HG03066 (cell line): Measurements from ENCODE around the gene GRK1.

Source experiments
- ATAC-seq: cut with Tn5 transposase; IDR thresholded peaks from one replicate; pipeline ENCODE4 v1.9.1; 2021; ENCODE audit warnings: low read depth; ENCODE audit not compliant: unreplicated experiment

The GRK1 gene

GRCh38 chr13:113660066-113660465 lies 7.0 kb upstream of the GRK1 start:
- no peak for ATAC-seq

- ATAC-seq, result no peak
Measured at GRCh38 chr13:113661509-113661908, 5.5 kb upstream of the GRK1 start.

- no peak for ATAC-seq
Measured at GRCh38 chr13:113663934-113664333, 3.1 kb upstream of the GRK1 start.

- ATAC-seq, result no peak
Measured at GRCh38 chr13:113664751-113665596, 2.0 kb upstream of the GRK1 start.

- no peak for ATAC-seq
Measured at GRCh38 chr13:113665597-113666328, 1.3 kb upstream of the GRK1 start.

- no peak for ATAC-seq
Measured at GRCh38 chr13:113666329-113666670, 719 bp upstream of the GRK1 start.

GRCh38 chr13:113667771-113668490 lies 912 bp downstream of the GRK1 start:
- no peak for ATAC-seq

GRCh38 chr13:113668491-113668971 lies 1.5 kb downstream of the GRK1 start:
- no peak for ATAC-seq

- no peak for ATAC-seq
Measured at GRCh38 chr13:113669231-113669754, 2.3 kb downstream of the GRK1 start.

- ATAC-seq, result no peak
Measured at GRCh38 chr13:113669755-113670341, 2.8 kb downstream of the GRK1 start.

GRCh38 chr13:113670541-113670940 lies 3.5 kb downstream of the GRK1 start:
- no peak for ATAC-seq

GRCh38 chr13:113671066-113672001 lies 4.3 kb downstream of the GRK1 start:
- no peak for ATAC-seq

GRCh38 chr13:113672002-113672651 lies 5.1 kb downstream of the GRK1 start:
- no peak for ATAC-seq

GRCh38 chr13:113722921-113723320 lies 55.9 kb downstream of the GRK1 start:
- ATAC-seq, result no peak

- no peak for ATAC-seq
Measured at GRCh38 chr13:113723410-113724015, 56.5 kb downstream of the GRK1 start.

- no peak for ATAC-seq
Measured at GRCh38 chr13:113724016-113724758, 57.2 kb downstream of the GRK1 start.

- ATAC-seq, result no peak
Measured at GRCh38 chr13:113724780-113725315, 57.8 kb downstream of the GRK1 start.
